Stimulated activated CD8-positive, alpha-beta memory T cell treated with anti-CD3 and anti-CD28 coated beads, Interleukin-7, amount 100 ng/mL, for 48 hours (primary cell): Measurements from ENCODE around the gene UBE4B.
"Not testable (repeated sequence)": the region's sequence is repeated elsewhere in the genome, so short reads cannot be mapped to it uniquely, and the experiment has no call there.

Experiments
- DNase-seq, 2 donors: peaks; one replicate each; pipeline ENCODE4 v3.0.0-alpha.2; 2020; ENCODE audit warnings: low read depth in 1 of 2; ENCODE audit errors: extremely low read depth in 1 of 2

Gene UBE4B

GRCh38 chr1:10208537-10208936 is 175.8 kb downstream of the UBE4B start:
- DNase-seq: no peak

- no peak for DNase-seq
Observed at GRCh38 chr1:10209590-10209904, 176.8 kb downstream of the UBE4B start.

- peak; percentile 94 to 95 for DNase-seq
Observed at GRCh38 chr1:10209905-10210810, 177.4 kb downstream of the UBE4B start, which contains the start of gene KIF1B. Gene KIF1B, plus strand, starts transcription at chr1:10210570. Its CDS starts 21,759 bp downstream, at chr1:10232329.

- no peak for DNase-seq
Observed at GRCh38 chr1:10210841-10211804, 178.4 kb downstream of the UBE4B start.

- no peak for DNase-seq
Observed at GRCh38 chr1:10211805-10212410, 179.2 kb downstream of the UBE4B start.

GRCh38 chr1:10212476-10212875 is 179.7 kb downstream of the UBE4B start:
- DNase-seq: no peak

GRCh38 chr1:10213186-10213705 is 180.5 kb downstream of the UBE4B start:
- DNase-seq: no peak

- no peak for DNase-seq
Observed at GRCh38 chr1:10216090-10216749, 183.5 kb downstream of the UBE4B start.

- no peak for DNase-seq
Observed at GRCh38 chr1:10217748-10218441, 185.1 kb downstream of the UBE4B start.

- no peak for DNase-seq
Observed at GRCh38 chr1:10220200-10220599, 187.4 kb downstream of the UBE4B start.

- not testable (repeated sequence) for DNase-seq
Observed at GRCh38 chr1:10220657-10221056, 187.9 kb downstream of the UBE4B start.

GRCh38 chr1:10225573-10225972 is 192.8 kb downstream of the UBE4B start:
- no peak for DNase-seq

- DNase-seq: no peak
Observed at GRCh38 chr1:10228528-10228927, 195.8 kb downstream of the UBE4B start.

GRCh38 chr1:10229903-10230302 is 197.1 kb downstream of the UBE4B start:
- no peak for DNase-seq
